HG03139 (cell line): Measurements from ENCODE around the gene MT1A.

Experiments used
- ATAC-seq: cut with Tn5 transposase; IDR thresholded peaks from one replicate; pipeline ENCODE4 v1.9.1; 2021; ENCODE audit not compliant: unreplicated experiment

MT1A gene

GRCh38 chr16:56637814-56638750 is at the start of gene MT1A:
MT1A (plus strand) TSS chr16:56638666; CDS start chr16:56638739, 73 bp downstream.
- ATAC-seq = no peak

DNA sequence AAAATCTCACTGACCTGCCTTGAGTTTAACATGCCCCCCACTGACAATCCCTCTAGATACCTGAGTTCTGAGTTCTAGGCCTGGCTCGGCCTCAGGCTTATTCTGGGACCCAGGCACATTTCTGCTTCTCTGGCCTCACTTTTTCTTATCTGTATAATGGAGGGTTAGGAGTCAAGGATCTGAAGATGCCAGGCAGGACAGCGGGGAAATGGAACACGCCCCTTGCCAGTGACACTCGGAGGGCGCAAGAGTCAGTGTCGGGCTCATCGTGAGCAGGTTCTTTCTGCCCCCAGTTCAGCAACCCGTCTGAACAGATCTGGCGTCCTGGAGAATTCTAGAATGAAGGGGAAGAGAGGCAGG is 49.7 kb upstream of the MT1A start:
- ATAC-seq = no peak

- ATAC-seq = no peak
These were observed 49.1 kb upstream of the MT1A start, which contains the start of gene MT3 for GRCh38 chr16:56589141-56590039. MT3 (plus strand) TSS chr16:56589528; CDS start chr16:56589591, 63 bp downstream.

DNA sequence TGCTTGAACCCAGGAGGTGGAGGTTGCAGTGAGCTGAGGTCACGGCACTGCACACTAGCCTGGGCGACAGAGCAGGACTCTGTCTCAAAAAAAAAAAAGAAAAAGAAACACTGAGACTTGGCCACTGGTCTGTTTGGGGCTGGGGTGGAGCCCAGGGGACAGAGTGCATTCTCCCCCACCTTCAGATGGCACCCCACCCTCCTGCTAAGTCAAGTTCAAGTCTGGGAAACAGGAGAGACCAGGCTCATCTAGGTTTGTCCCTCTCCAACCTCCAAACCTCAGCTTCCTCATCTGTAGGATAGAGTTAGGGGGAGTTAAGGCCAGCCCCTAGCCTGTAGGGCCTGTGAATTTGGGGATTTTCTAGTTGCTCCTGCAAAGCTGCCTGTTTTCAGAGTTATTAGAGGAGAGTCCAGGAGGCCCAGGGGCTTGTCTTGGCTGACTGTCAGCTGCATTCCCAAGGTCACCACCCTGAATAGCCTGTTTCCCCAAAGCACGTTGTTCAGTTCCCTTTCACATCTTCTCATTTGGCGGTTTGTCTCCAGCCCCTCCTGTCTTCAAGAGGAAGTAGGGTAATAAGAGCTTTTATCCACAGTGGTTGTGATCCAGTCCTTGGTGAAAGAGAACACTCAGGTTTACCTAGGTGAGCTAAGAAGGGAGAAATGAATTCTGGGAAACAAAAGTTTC is 46.9 kb upstream of the MT1A start:
- ATAC-seq = no peak

- ATAC-seq = no peak
These were observed 44.7 kb upstream of the MT1A start for GRCh38 chr16:56593573-56594291.

DNA sequence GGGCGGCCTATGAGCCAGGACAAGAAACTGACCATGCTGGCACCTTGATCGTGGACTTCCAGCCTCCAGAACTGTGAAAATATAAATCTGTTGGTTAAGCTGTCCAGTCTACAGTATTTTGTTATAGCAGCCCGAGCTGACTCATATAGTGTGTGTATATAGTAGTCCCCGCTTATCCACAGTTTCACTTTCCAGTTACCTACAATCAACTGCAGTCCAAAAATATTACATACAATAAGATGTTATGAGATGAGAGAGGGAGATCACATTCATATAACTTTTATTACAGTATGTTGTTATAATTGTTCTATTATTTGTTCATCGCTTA is 44.2 kb upstream of the MT1A start:
- ATAC-seq = no peak

- no peak for ATAC-seq
These were observed 38.0 kb upstream of the MT1A start for GRCh38 chr16:56600398-56600999.

DNA sequence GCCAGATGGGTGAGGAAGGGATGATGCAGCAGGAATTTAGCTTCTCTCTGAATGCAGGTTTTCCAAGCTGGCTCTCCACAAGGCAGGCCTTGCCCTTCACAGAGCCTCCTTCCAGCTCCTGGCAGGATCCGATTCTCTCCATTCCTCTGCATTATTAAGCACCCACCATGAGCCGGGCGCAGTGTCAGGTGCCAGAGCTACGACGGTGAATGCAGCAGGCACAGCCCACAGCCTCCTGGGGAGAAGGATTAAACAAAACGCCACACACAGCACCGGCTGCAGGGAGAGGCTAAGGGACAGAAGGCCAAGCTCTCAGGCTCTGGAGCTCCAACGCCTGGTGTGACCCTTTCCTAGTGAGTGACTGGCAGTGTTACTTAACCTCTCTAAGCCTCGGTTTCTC is 37.1 kb upstream of the MT1A start:
- no peak for ATAC-seq

DNA sequence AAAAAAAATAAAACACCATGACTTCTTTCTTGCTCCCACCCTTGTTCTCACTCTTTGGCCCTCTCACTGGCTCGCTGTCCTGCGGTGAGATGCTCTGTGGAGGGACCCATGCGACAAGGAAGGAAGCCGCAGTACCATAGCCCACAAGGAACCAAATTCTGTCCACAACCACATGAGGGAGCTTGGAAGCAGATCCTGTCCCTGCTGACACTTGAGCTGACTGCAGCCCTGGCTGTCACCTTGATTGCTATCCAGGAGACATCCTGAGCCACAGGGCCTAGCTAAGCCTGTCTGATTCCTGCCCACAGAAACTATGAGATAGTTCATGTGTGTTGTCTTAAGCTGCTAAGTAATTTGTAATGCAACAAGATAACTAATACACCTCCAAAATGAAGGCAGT is 34.9 kb upstream of the MT1A start:
- no peak for ATAC-seq

DNA sequence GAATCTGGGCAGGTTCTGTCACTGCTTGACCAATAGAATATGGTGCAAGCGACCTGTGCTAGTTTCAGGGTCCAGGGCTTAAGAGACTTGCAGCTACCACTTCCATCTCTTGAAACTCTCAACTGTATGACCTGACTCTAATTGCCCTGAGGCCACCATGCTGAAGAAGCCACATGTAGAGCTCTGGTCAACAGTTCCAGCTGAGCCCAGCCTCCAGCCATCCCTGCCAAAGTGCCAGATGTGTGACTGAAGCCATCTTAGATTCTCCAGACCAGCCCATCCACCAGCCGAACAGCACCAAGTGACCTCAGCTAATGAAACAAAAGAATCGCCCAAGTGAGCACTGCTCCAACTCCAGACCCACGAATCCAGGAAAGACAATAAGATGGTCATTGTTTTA is 33.5 kb upstream of the MT1A start:
- no peak for ATAC-seq

- no peak for ATAC-seq
These were observed 33.0 kb upstream of the MT1A start for GRCh38 chr16:56605475-56605874.

DNA sequence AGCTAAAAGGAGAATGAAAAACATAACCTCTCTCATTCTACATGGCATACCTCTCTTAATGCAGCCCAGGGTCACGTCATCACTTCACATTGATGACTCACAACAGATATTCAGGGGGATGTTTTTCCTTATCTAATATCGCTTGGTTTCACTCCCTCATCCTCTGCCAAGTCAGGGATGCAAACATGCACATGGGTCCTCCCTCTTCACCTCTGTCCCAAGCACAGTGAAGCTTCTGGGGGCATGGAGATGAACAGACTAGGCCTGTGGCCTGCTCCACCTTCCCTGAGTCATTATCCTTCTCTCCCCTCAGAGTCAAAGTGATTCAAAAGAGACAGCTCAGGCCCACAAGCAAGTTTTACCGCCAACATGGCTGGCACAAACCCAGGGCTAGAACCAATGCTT is 32.4 kb upstream of the MT1A start:
- no peak for ATAC-seq

DNA sequence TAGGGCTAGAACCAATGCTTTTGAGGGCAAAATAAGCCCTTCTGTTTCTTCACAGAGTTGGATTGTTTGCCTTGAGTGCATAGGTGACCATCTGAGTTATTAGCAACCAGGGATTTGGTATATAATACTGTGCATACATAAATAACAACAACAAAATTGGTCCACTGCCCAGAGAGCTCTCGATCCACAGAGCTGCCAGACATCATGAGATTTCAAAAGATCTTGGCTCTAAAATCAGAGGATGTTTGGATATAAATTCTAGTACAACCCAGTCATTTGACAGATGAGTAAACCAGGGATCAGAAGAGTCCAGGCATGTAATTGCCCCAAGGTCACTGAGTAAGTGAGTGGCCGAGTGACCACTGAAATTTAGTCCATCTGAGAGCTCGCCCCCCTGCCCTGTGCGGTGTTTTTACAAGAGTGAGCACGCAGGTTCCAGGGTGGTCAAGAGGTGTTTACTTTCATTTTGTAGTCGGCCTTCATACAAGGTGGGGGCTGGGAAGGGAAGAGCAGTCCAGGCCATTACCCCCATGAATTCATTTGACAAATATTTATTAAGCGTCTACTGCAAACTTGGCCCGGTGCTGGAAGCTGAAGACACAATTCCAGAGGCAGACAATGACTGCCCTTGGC is 31.9 kb upstream of the MT1A start:
- no peak for ATAC-seq

DNA sequence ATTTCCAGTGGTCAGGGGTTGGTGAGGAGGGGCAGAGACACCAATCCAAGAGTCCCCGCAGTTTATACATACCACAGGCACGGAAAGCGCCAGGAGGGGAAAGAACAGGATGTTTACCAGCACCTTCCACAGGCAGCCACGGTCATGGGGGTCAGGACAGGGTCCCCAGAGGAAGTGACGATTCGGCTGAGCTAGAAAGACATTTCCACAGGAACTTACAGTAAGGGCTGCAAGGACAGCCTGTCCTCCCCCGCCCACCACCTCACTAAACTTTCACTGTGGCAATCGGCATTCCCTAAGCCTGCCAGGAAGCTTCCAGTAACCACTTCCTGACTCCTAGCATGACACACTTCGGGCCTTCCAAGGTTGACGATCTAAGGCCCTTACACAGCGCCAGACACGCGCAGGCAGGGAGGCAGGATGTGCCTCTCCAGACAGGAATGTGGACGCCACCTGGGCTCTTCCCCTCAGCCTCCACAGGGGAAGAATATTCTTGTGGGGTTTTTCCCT is 31.3 kb upstream of the MT1A start:
- no peak for ATAC-seq

DNA sequence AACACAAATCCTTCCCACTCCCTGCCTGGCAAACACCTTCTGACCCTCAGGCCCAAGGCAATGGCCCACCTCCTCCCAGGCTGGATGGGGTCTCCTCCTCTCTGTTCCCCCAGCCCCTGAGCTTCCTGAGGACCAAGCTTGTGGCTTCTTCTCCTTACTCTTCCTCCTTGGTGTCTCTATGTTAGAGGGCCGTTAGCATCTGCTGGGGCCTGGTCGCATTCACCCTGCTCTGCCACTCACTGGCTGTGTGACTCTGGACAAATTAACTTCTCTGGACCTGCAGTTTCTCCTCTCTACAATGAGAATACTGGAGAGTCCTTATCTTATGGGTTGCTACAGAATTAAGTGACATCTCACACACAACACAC is 30.8 kb upstream of the MT1A start:
- ATAC-seq = no peak

GRCh38 chr16:56608043-56608875 is 30.2 kb upstream of the MT1A start, which contains the start of gene MT2A:
MT2A (plus strand) TSS chr16:56608584; CDS start chr16:56608656, 72 bp downstream.
- peak; percentile 90 for ATAC-seq

- ATAC-seq = no peak
These were observed 29.5 kb upstream of the MT1A start for GRCh38 chr16:56608876-56609462.

- ATAC-seq = no peak
These were observed 29.0 kb upstream of the MT1A start for GRCh38 chr16:56609463-56609921.
